GM10847 (cell line): Measurements from ENCODE around the gene ZSCAN5B.

Experiments used
- POLR2A ChIP-seq: IDR thresholded peaks from 2 replicates; pipeline ENCODE4 v1.6.1; 2011; ENCODE audit not compliant: insufficient read length; ENCODE audit errors: extremely low read depth

ZSCAN5B gene

GRCh38 chr19:56150358-56150757 is 47.2 kb downstream of the ZSCAN5B start:
- TF ChIP-seq POLR2A = no peak

GRCh38 chr19:56149656-56150038 is 47.9 kb downstream of the ZSCAN5B start:
- TF ChIP-seq POLR2A = no peak

- no peak for TF ChIP-seq POLR2A
Measured at GRCh38 chr19:56148096-56148495, 49.5 kb downstream of the ZSCAN5B start.

GRCh38 chr19:56147307-56147706 is 50.3 kb downstream of the ZSCAN5B start:
- TF ChIP-seq POLR2A = no peak

- TF ChIP-seq POLR2A = no peak
Measured at GRCh38 chr19:56146904-56147303, 50.7 kb downstream of the ZSCAN5B start.

- no peak for TF ChIP-seq POLR2A
Measured at GRCh38 chr19:56145698-56146097, 51.9 kb downstream of the ZSCAN5B start.

GRCh38 chr19:56144831-56145230 is 52.8 kb downstream of the ZSCAN5B start:
- no peak for TF ChIP-seq POLR2A

GRCh38 chr19:56144376-56144775 is 53.2 kb downstream of the ZSCAN5B start:
- no peak for TF ChIP-seq POLR2A

- TF ChIP-seq POLR2A = no peak
Measured at GRCh38 chr19:56142897-56143434, 54.6 kb downstream of the ZSCAN5B start.

GRCh38 chr19:56142087-56142787 is 55.3 kb downstream of the ZSCAN5B start:
- no peak for TF ChIP-seq POLR2A

GRCh38 chr19:56141417-56141993 is 56.1 kb downstream of the ZSCAN5B start:
- no peak for TF ChIP-seq POLR2A

- TF ChIP-seq POLR2A = peak; percentile 54
Measured at GRCh38 chr19:56140583-56141416, 56.8 kb downstream of the ZSCAN5B start, which contains the start of gene ZNF444. Gene ZNF444, plus strand, starts transcription at chr19:56141287. Its CDS starts 5,625 bp downstream, at chr19:56146912.

GRCh38 chr19:56139847-56140582 is 57.6 kb downstream of the ZSCAN5B start:
- TF ChIP-seq POLR2A = no peak
